HEK293 (cell line): ENCODE data around the gene OLFM2.

Experiments used
- MYNN ChIP-seq: fragments of 450-650 bp; formaldehyde crosslinking; IDR thresholded peaks from 2 replicates; pipeline ENCODE4 v1.5.1; 2016; ENCODE audit warnings: missing biosample characterization, missing genetic modification characterization, borderline replicate concordance
- REST ChIP-seq: fragments of 450-650 bp; formaldehyde crosslinking; IDR thresholded peaks from 2 replicates; pipeline ENCODE4 v1.5.1; 2016; ENCODE audit warnings: missing biosample characterization, missing genetic modification characterization
- SP2 ChIP-seq: fragments of 450-650 bp; formaldehyde crosslinking; IDR thresholded peaks from 2 replicates; pipeline ENCODE4 v1.5.1; 2016; ENCODE audit warnings: missing biosample characterization, missing genetic modification characterization
- TF ChIP-seq, protein P1 (sequence below): fragments of 450-650 bp; formaldehyde crosslinking; IDR thresholded peaks from 2 replicates; pipeline ENCODE4 v1.5.1; 2016; ENCODE audit warnings: missing biosample characterization, missing genetic modification characterization

- TF ChIP-seq, protein P1, sequence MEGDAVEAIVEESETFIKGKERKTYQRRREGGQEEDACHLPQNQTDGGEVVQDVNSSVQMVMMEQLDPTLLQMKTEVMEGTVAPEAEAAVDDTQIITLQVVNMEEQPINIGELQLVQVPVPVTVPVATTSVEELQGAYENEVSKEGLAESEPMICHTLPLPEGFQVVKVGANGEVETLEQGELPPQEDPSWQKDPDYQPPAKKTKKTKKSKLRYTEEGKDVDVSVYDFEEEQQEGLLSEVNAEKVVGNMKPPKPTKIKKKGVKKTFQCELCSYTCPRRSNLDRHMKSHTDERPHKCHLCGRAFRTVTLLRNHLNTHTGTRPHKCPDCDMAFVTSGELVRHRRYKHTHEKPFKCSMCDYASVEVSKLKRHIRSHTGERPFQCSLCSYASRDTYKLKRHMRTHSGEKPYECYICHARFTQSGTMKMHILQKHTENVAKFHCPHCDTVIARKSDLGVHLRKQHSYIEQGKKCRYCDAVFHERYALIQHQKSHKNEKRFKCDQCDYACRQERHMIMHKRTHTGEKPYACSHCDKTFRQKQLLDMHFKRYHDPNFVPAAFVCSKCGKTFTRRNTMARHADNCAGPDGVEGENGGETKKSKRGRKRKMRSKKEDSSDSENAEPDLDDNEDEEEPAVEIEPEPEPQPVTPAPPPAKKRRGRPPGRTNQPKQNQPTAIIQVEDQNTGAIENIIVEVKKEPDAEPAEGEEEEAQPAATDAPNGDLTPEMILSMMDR (tag by site-specific recombination), result no peak
- TF ChIP-seq REST, result no peak
- TF ChIP-seq SP2, result no peak
- TF ChIP-seq MYNN (tag by site-specific recombination), result no peak
Observed at GRCh38 chr19:9828551-9829063, 107.7 kb downstream of the OLFM2 start.
